ENCODE results near the gene BCL2L12.

The BCL2L12 gene

GRCh38 chr19:49687566-49688316 is 22.0 kb downstream of the BCL2L12 start:
- H3K27me3 ChIP-seq (replicated peaks; ENCODE audit: insufficient read depth, low read length) = peaks cover 10% of the 10 kb centered on the region
- no peak overlapping the region for H2AFZ ChIP-seq (ENCODE audit: low read length)
- no peaks in the 10 kb centered on the region for H3K4me1 ChIP-seq (ENCODE audit: low read length)
- peaks cover 6% of the 10 kb centered on the region for H3K79me2 ChIP-seq (ENCODE audit: low read length)
- no peaks in the 10 kb centered on the region; the same call in none of the 2 replicates for H3K36me3 ChIP-seq (replicated peaks; ENCODE audit: insufficient read depth, low read length)
- H3K9me3 ChIP-seq (replicated peaks; ENCODE audit: insufficient read depth, low read length) = no peaks in the 10 kb centered on the region
- peaks cover 6% of the 10 kb centered on the region; the same call in 1 of the 2 replicates for H3F3A ChIP-seq (ENCODE audit: insufficient read depth, low read length)
- no peaks in the 10 kb centered on the region for H4K20me1 ChIP-seq (ENCODE audit: insufficient read depth, low read length)
- H3K4me3 ChIP-seq (ENCODE audit: low read length) = no peak overlapping the region
- no peaks in the 10 kb centered on the region for H3K9me2 ChIP-seq (replicated peaks; ENCODE audit: insufficient read depth, low read length)
- H3K27ac ChIP-seq (ENCODE audit: low read length) = no peak overlapping the region
- DNase-seq = no peak
- H3K4me2 ChIP-seq (ENCODE audit: low read depth, low read length) = no peak overlapping the region
- TF ChIP-seq EZH2phosphoT487 (IDR thresholded peaks at IDR 0.05; ENCODE audit: low read length) (no peak), EZH2 (optimal IDR thresholded peaks at IDR 0.05; ENCODE audit: low read depth, low read length) (no peak)
- TF ChIP-seq, protein P1, sequence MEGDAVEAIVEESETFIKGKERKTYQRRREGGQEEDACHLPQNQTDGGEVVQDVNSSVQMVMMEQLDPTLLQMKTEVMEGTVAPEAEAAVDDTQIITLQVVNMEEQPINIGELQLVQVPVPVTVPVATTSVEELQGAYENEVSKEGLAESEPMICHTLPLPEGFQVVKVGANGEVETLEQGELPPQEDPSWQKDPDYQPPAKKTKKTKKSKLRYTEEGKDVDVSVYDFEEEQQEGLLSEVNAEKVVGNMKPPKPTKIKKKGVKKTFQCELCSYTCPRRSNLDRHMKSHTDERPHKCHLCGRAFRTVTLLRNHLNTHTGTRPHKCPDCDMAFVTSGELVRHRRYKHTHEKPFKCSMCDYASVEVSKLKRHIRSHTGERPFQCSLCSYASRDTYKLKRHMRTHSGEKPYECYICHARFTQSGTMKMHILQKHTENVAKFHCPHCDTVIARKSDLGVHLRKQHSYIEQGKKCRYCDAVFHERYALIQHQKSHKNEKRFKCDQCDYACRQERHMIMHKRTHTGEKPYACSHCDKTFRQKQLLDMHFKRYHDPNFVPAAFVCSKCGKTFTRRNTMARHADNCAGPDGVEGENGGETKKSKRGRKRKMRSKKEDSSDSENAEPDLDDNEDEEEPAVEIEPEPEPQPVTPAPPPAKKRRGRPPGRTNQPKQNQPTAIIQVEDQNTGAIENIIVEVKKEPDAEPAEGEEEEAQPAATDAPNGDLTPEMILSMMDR (IDR thresholded peaks at IDR 0.05; ENCODE audit: low read length) = no peak
- H3K9ac ChIP-seq (ENCODE audit: low read length) = no peak overlapping the region

DNA sequence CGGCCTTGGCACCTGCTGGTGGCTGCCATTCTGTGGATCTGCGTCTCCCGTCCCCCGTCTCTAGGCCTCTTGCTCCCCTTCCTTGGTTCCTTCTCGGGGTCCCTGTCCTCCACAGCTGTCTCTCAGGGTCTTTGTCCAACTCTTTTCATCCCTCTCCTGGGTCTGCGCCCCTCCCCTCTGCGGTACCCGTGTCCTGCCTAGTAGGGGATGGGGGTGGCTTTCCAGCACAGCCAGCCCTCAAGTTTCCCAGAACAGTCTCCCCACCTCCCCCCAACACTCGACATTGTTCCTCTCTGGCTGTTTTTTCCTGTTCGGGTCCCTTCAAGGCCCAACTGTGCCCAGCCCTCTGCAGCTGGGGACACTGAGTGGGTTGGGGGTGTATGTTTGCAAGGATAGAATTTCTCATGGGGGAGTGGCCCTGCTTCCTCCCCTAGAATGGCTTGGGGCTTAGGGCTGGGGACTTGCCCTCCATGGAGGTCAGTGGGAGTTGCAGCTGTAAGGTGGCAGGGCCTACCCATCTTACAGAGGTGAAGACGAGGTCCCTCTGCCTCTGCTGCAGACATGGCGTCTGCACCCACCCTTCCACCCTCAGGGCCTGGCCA is 22.9 kb downstream of the BCL2L12 start:
- no peaks in the 10 kb centered on the region for H4K20me1 ChIP-seq (ENCODE audit: insufficient read depth, low read length)
- no peaks in the 10 kb centered on the region for H3K4me1 ChIP-seq (ENCODE audit: low read length)
- no peak for TF ChIP-seq EZH2 (optimal IDR thresholded peaks at IDR 0.05; ENCODE audit: low read depth, low read length)
- TF ChIP-seq, protein P1 (IDR thresholded peaks at IDR 0.05; ENCODE audit: low read length) = no peak
- no peak for TF ChIP-seq EZH2phosphoT487 (IDR thresholded peaks at IDR 0.05; ENCODE audit: low read length)
- H3F3A ChIP-seq (ENCODE audit: insufficient read depth, low read length) = peaks cover 6% of the 10 kb centered on the region; the same call in 1 of the 2 replicates
- H3K9me3 ChIP-seq (replicated peaks; ENCODE audit: insufficient read depth, low read length) = no peaks in the 10 kb centered on the region
- no peak for DNase-seq
- no peaks in the 10 kb centered on the region; the same call in none of the 2 replicates for H3K36me3 ChIP-seq (replicated peaks; ENCODE audit: insufficient read depth, low read length)
- no peak overlapping the region for H3K4me3 ChIP-seq (ENCODE audit: low read length)
- H3K27ac ChIP-seq (ENCODE audit: low read length) = no peak overlapping the region
- H3K4me2 ChIP-seq (ENCODE audit: low read depth, low read length) = no peak overlapping the region
- H2AFZ ChIP-seq (ENCODE audit: low read length) = no peak overlapping the region
- H3K79me2 ChIP-seq (ENCODE audit: low read length) = peaks cover 6% of the 10 kb centered on the region
- H3K9me2 ChIP-seq (replicated peaks; ENCODE audit: insufficient read depth, low read length) = no peaks in the 10 kb centered on the region
- H3K27me3 ChIP-seq (replicated peaks; ENCODE audit: insufficient read depth, low read length) = peaks cover 10% of the 10 kb centered on the region
- no peak overlapping the region for H3K9ac ChIP-seq (ENCODE audit: low read length)

DNA sequence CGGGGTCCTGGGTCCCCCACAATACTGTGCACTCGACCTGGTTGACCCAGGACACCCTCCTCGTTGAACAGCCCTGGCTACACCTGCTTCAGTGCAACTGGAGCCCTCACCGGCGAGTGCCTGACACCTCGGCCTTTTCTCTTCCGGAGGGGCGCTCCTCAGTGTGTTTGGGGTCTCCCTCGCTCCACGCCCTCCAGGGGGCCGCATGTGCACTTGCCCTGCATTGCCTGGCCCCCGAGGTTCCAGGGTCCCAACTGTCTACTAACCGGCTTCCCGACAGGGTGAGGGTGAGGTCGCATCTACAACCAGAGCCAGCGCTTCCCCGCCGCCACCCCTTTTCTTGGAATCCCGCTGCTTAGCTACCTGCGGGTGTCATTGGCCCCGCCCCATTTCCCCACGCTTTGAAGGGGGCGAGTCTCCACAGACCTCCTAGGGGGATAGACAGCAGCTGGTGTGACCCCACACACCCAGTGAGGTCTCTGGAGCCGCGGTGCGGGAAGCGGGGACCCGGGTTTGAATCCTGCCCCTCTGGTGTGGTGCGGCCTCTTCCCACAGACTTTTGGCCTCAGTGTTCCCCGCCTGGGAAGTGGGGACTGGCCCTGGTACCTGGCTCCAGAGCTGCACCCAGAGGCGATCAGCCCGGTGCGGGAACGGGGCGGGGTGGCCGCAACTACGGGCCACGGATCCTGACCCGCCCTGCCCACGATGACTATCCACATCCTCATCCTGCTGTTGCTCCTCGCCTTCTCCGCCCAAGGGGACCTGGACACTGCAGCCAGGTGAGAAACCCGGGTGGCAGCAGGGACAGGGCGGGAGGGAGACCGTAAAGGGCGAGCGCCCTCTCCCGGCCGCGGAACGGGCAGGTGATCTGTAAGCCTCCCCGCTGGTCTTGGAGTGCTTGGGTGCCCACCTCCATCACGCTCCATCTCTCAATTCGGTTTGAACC is 23.7 kb downstream of the BCL2L12 start, which contains the start of gene ADM5:
Gene ADM5 (plus strand): TSS at position 462 of the 946 bp plus-strand sequence. CDS start 244 bp downstream, at position 706.
- Histone ChIP-seq H3K36me3 (replicated peaks; ENCODE audit: insufficient read depth, low read length) (no peaks in the 10 kb centered on the region; the same call in 1 of the 2 replicates), H3K27ac (ENCODE audit: low read length) (no peak within 1 kb of the TSS), H3K4me3 (ENCODE audit: low read length) (no peak within 1 kb of the TSS), H3K27me3 (replicated peaks; ENCODE audit: insufficient read depth, low read length) (peaks cover 10% of the 10 kb centered on the region), H3K9ac (ENCODE audit: low read length) (no peak within 1 kb of the TSS), H3K4me1 (ENCODE audit: low read length) (no peaks in the 10 kb centered on the region), H3K79me2 (ENCODE audit: low read length) (no peaks in the 10 kb centered on the region), H3K9me3 (replicated peaks; ENCODE audit: insufficient read depth, low read length) (no peaks in the 10 kb centered on the region), H3K4me2 (ENCODE audit: low read depth, low read length) (no peak within 1 kb of the TSS), H3K9me2 (replicated peaks; ENCODE audit: insufficient read depth, low read length) (no peaks in the 10 kb centered on the region), H2AFZ (ENCODE audit: low read length) (no peak within 1 kb of the TSS), H4K20me1 (ENCODE audit: insufficient read depth, low read length) (no peaks in the 10 kb centered on the region), H3F3A (ENCODE audit: insufficient read depth, low read length) (peaks cover 6% of the 10 kb centered on the region; the same call in 1 of the 2 replicates)
- no peak for TF ChIP-seq EZH2 (optimal IDR thresholded peaks at IDR 0.05; ENCODE audit: low read depth, low read length)
- TF ChIP-seq EZH2phosphoT487 (IDR thresholded peaks at IDR 0.05; ENCODE audit: low read length) = no peak
- TF ChIP-seq, protein P1 (IDR thresholded peaks at IDR 0.05; ENCODE audit: low read length) = no peak
- no peak for DNase-seq

Data from MM.1S (cell line).